GM18868 (cell line): ENCODE data around the gene IFIT1B.
"Not testable (repeated sequence)": the region's sequence is repeated elsewhere in the genome, so short reads cannot be mapped to it uniquely, and the experiment has no call there.

Source experiments
- ATAC-seq: cut with Tn5 transposase; IDR thresholded peaks from one replicate; pipeline ENCODE4 v1.9.1; 2021; ENCODE audit warnings: mild to moderate bottlenecking, moderate library complexity; ENCODE audit not compliant: unreplicated experiment

IFIT1B gene

DNA sequence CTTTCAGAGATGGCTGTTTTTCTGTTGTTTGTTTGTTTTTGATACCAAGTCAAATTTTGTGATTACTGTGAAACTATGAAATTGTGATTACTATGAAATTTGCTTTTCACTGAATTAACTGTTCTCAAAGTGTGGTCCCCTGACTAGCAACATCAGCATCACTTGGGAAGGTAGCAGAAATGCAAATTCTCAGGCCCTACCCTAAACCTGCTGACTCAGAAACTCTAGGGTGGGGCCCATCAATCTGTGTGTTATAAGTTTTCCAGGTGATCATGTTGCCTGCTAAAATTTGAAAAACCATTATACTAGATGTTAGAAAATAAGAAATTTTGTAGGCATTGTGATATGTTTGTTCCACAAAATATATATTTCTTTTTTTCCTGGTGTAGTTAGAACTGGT is 1.2 kb downstream of the IFIT1B start:
- ATAC-seq = no peak

DNA sequence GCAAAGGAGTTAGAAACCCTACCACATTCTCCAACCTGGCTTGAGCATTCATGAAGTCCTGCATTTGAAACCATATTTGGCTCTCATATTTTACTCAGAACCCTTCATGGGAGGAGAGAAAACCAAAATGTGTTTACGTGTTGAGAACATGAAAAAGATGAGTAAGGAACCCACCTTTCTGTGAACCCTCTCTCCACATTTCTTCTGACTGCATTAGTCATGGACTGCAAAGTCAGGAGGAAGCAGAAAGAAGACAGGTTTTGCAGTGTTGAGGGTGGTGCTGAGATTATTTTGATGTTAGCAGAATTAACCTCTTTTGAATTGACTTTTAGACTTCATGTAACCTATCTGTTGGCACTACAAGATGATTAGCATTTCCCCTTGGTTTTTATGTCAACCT is 4.9 kb downstream of the IFIT1B start:
- no peak for ATAC-seq

DNA sequence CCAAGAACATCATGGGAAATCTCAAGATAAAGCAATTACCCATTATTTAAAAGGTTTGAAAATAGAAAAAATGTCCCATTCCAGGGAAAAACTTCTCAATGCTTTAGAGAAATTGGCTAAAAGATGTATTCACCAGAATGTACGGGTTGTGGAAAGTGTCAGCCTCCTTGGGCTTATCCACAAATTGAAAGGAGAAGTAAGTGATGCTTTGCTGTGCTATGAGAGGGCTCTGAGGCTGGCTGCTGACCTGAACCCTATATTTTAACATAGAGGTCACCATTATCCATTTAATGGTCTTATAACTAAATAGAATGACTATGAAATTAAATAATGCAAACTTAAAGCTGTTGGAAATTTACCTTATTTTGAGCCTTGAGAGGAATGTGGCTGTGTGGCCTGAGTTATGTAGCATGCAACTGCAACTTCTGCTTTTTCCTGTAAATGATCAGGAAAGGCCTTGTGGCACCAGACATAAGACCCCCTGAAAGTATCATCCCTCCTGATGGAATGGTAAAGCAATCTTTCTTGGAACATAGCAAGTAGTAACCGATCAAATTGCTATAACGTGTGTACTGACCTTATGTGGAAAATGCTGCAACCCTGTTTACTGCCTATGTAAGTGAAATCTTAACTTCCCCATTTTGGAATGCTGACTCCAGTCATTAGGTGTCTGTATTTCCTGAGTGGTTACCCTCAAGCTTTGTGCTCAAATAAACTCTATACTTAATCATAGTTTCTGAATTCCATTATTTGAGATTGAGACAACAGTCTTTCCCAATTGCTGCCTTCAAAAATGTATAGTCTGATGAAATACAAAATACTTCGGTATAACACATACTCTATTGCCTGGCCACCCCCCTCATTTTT is 6.9 kb downstream of the IFIT1B start:
- no peak for ATAC-seq

DNA sequence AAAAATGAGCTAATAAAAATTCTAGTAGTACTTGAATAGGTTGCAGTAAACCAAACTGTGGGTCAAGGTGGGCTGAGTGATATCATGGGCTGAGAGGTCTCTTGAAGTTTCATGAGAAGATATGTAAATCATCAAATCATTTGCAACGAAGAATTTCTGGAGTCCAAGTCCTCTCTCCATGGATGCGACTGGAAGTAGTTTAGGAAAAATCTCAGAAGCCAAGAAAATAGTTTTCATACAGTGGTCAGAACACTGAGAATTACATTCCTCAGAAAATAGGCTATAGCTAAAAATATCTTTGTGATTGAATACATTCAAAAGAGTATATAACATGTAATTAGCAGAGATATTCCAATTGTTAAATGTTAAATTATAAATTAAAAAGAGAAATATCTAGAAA is 10.9 kb downstream of the IFIT1B start:
- no peak for ATAC-seq

DNA sequence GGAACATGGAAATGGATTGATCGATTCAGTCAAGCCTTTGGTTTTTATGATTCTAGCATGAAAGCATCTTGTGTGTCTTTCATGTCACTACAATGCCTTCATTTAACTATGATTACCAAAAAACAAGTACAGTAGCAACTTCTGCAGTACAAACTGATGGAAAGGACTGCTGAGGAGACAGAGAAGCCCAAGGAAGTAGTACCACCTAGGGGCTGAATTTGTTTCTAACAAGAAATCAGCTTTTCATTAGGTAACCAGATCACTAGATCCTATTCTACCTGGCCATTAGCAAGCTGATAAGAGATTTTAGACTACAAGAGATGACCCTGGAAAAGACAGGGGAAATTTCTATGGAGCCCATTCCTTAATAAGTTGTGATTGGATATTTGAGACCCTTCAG is 11.4 kb downstream of the IFIT1B start:
- no peak for ATAC-seq

DNA sequence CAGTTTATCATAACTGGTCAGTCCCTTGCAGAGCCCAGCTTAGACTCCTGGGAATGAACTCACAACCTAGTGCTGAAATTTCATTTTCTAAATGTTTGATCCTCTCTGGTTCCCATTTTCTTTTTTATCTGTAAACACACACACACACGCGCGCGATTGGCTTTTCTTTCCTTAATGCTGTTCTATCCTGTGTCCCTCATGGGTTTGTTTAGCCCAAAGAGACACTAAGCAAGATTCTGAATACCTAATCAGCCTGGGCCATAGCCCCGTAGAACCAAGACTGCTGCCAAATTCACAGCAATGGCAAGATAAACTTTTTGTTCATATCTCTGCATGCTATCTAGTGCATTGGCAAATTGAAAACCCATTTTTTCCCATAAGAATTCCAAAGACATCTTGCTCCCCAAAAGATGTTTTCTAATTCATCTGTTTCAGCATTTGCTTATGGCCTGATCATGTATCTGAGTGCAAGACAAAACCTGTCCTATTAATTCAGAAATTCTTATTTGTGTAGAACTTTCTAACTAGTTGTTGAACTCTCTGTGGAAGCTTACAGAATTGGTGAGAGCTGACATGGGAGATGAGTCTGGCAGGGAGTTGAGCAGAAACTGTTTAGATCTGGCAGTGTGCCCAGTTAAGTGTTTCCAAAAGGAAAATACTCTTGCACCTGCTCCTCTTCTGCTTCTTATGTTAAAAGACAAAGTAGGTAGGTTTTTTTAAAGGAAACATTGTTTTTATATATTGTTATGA is 12.8 kb downstream of the IFIT1B start:
- ATAC-seq = no peak

DNA sequence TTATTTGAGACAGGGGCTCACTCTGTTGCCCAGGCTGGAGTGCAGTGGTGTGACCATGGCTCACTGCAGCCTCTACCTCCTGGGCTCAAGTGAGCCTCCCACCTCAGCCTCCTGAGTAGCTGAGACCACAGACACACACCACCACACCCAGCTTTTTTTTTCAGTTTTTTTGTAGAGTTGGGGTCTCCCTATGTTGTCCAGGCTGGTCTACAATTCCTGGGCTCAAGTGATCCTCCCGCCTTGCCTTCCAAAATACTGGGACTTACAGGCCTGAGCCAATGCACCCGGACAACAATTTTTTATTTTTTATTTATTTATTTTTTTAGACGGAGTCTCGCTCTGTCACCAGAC is 13.3 kb downstream of the IFIT1B start:
- ATAC-seq = not testable (repeated sequence)

DNA sequence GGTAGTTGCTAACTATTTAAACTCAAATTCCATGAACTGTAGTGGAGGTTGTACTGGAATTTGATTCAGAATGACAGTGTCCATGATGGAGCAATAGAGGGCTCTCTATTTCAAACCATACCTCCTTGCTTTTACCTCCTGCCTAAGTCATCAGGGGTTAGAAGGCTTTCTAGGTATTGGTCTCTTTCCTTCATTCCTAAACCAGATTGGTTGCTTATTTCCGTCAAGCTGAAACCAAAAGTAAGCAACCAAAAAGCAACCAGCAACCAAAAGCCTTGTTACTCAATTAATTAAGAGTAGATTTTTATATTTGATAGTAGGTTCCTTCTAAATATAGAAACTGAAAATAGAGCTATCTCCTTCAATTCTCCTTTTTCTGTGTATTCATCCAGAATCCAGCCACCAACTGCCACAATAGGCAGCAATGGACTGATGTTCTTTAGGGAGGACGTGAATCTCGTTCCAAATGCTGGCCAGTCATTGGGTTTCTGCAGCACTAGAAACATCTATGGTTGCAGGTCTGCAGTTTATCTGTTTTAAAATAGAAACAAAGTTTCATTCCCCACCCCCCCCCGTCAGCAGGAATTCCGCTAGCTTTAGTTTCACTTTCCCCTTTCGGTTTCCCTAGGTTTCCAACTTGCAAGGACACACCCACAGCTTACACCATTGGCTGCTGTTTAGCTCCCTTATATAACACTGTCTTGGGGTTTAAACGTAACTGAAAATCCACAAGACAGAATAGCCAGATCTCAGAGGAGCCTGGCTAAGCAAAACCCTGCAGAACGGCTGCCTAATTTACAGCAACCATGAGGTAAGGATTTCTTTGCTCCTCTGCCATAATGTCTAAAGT is 14.3 kb downstream of the IFIT1B start, which contains the start of gene IFIT1:
Gene IFIT1 (plus strand): TSS at position 717 of the 850 bp plus-strand sequence. CDS start 90 bp downstream, at position 807.
- peak; percentile 87 for ATAC-seq

DNA sequence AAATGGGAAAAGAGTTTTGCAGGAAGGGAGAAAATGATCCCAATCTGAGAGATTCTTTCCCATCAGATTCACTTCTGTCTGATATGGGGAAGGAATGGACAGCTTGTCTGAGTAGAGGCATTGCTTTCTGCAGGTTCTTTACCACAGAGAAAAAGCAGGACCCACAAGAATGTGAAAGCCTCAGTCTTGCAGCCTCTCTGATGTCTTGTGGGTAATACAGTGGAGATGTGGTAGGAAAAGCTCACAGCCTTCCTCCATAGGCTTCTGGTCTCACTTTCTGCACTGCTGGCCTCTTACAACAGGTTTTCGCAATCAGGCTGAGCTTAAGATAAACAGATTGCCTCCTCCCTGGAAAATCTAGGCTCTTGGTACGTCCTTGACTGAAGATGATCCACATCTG is 15.1 kb downstream of the IFIT1B start:
- no peak for ATAC-seq

DNA sequence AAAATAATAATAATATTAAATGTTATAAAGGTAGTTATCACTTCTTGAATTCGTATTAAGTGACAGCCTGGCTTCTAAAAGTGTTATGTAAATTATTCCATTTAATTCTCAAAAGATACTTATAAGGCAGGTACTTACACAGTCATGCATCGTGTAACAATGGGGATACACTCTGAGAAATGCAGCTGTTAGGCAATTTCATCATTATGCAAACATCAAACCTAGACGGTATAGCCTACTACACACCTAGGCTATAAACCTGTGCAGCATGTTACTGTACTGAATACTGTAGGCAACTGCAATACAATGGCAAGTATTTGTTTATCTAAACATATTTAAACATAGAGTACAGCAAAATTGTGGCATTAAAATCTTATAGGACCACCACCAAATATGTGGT is 16.0 kb downstream of the IFIT1B start:
- no peak for ATAC-seq

DNA sequence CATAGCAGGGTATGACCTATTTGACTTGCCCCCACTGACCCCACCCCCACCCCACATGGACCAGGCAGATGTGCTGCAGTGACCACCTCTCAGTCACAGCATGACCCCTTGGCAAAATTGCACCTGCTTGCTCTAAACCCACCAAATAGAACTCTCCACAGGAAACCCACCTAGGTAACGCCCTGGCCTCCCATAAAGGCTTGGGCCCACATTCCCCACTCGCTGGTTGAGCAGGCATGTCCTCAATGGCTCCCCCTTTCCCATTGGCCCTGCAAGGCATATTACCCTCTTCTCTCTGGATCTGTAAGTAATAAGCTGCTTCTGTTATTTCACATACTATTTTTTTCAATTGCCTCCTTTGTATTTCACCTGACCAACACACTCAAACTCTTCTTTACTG is 17.3 kb downstream of the IFIT1B start:
- no peak for ATAC-seq

DNA sequence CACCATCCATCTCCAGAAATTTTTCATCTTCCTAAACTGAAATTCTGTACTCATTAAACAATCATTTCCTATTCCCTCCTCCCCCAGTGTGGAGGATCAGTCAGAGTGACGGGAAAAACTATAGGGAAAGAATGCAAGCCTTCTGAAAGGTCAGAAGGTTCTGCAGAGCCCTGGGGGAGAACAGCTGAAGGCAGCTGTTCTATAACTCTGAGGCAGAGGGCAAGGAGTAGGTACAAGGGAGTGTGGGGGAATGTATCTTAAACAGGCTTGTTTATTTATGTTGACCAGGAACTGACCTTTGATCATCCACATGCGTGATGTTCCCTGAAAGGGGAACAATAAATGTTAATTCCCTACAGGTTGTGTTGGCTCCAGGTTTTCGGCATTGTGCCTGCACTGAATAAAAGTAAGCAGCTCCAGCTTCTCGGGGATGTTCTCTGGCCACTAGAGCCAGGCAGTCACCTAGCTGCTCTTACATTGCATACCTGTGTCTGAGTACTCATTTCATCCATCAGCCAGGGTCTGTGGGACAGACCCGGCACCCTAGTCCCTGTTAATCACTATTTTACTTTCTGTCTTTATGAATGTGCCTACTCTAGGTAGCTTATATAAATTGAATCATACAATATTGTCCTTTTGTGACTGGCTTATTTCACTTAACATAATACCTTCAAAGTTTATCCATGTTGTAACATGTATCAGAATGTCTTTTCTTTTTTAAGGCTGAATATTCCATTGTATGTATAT is 20.3 kb downstream of the IFIT1B start:
- no peak for ATAC-seq

DNA sequence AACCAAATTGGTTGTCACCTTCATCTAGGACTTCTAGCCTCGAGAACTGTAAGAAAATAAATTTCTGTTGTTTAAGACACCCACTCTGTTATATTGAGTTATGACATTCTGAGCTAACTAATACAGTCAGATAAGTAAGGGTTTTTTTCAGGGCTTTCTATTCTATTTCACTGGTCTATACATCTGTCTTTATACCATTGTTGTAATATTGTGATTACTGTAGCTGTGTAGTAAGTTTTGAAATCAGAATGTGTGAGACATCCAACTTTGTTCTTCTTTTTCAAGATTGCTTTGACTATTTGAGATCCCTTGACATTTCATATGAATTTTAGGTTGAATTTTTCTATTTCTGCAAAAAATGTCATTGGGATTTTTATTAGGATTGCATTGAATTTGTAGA is 22.1 kb downstream of the IFIT1B start:
- ATAC-seq = no peak

DNA sequence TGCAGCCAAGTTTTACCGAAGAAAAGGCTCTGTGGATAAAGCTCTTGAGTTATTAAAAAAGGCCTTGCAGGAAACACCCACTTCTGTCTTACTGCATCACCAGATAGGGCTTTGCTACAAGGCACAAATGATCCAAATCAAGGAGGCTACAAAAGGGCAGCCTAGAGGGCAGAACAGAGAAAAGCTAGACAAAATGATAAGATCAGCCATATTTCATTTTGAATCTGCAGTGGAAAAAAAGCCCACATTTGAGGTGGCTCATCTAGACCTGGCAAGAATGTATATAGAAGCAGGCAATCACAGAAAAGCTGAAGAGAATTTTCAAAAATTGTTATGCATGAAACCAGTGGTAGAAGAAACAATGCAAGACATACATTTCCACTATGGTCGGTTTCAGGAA is 25.2 kb downstream of the IFIT1B start:
- ATAC-seq = no peak

DNA sequence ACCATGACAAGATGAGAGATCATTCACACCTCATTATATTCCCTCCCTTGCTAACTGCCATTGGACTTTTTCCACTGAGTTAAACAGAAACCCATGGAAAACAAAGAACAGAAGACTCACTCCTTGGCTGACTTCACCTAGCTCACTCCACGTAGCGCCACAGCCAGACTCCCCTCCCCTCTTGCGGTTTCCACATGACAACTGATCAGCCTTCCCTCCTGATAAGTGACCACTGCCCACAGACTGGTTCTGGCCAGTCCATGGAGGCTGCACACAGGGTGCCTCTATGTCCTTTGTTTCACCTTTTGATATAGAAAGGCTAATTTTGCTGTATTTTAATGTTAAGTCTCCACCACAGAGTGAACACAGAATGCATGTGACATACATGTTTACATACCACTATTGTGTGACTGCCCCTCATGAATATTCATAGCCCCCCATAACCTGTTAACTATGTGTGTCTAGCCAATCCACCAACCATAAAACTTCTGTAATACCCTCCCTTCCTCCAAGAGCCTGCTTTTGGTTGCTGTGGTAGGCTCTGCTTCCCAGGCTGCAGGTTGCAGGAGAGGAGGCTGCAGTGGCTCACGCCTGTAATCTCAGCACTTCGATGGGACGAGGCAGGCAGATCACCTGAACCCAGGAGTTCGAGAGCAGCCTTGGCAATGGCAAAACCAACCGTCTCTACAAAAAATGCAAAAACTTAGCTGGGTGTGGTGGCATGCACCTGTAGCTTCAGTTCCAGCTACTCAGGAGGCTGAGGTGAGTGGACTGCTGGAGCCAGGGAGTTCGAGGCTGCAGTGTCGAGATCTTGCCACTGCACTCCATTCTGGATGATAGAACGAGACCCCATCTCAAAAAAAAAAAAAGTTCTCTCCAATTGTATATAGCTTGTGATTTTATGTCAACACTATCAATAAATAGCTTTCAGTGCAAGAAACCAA is 26.5 kb downstream of the IFIT1B start:
- ATAC-seq = no peak

DNA sequence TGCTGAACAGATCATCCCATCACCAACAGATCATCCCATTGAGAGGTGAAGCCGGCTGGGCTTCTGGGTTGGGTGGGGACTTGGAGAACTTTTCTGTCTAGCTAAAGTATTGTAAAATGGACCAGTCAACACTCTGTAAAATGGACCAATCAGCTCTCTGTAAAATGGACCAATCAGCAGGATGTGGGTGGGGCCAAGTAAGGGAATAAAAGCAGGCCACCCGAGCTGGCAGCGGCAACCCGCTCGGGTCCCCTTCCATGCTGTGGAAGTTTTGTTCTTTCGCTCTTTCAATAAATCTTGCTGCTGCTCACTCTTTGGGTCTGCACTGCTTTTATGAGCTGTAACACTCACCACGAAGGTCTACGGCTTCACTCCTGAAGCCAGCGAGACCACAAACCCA is 28.3 kb downstream of the IFIT1B start:
- ATAC-seq = not testable (repeated sequence)

DNA sequence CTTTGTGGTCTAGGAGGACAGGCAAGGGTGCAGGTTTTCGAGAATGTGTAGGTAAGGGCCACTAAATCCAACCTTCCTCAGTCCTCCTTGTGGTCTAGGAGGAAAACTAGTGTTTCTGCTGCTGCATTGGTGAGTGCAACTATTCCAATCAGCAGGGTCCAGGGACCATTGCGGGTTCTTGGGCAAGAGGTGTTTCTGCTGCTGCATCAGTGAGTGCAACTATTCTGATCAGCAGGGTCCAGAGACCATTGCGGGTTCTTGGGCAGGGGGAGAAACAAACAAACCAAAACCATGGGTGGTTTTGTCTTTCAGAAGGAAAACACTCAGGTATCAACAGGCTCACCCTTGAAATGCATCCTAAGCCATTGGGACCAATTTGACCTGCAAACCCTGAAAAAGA is 29.9 kb downstream of the IFIT1B start:
- ATAC-seq = not testable (repeated sequence)

DNA sequence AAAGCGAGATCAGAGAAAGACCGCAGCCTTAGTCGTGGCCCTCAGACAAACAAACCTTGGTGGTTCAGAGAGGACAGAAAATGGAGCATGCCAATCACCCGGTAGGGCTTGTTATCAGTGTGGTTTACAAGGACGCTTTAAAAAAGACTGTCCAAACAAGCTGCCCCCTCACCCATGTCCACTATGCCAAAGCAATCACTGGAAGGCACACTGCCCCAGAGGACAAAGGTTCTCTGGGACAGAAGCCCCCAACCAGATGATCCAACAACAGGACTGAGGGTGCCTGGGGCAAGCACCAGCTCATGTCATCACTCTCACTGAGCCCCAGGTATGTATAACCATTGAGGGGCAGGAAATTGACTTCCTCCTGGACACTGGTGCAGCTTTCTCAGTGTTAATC is 31.4 kb downstream of the IFIT1B start:
- ATAC-seq = not testable (repeated sequence)

DNA sequence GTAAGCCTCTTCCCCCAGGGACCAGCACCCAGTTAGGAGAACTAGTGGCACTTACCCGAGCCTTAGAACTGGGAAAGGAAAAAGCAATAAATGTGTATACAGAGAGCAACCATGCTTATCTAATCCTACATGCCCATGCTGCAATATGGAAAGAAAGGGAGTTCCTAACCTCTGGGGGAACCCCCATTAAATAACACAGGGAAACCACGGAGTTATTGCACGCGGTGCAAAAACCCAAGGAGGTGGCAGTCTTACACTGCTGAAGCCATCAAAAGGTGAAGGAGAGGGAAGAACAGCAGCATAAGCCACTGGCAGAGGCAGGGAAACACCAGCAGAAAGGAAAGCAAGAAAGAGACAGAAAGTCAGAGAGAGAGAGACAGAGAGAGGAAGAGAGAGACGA is 32.7 kb downstream of the IFIT1B start:
- ATAC-seq = not testable (repeated sequence)
